ENCODE measurements around the gene SULT2A1. TPM values are rescaled to one million over a fixed set of nuclear protein-coding genes. Genes with fewer than 3 reads are reported as not detected.
"Not testable (repeated sequence)": the region's sequence is repeated elsewhere in the genome, so short reads cannot be mapped to it uniquely, and the experiment has no call there.

The SULT2A1 gene
- total RNA-seq, 1 donor from 2014 or later = 347 TPM

DNA sequence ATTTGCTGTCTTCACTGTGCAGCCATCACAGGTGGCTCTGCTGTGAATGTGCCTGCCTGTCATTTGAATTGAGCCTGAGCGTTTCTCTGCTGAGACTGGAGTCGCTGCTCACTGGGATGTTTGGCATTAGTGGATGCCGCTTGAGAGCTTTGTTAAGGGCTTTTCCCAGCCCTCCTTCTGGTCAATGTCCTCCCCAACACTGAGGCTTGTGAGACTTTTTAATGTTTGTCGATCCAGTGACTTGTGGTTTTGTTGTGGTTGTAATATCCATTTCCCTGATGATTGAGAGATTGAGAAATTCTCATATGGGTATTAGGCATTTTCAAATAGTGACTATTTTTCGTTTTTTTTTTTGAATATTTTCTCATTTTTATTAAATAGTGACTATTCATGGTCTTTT lies 24.5 kb downstream of the SULT2A1 start:
- DNase-seq (ENCODE audit: low spot score) (no peak), ATAC-seq (peak; percentile 31)

DNA sequence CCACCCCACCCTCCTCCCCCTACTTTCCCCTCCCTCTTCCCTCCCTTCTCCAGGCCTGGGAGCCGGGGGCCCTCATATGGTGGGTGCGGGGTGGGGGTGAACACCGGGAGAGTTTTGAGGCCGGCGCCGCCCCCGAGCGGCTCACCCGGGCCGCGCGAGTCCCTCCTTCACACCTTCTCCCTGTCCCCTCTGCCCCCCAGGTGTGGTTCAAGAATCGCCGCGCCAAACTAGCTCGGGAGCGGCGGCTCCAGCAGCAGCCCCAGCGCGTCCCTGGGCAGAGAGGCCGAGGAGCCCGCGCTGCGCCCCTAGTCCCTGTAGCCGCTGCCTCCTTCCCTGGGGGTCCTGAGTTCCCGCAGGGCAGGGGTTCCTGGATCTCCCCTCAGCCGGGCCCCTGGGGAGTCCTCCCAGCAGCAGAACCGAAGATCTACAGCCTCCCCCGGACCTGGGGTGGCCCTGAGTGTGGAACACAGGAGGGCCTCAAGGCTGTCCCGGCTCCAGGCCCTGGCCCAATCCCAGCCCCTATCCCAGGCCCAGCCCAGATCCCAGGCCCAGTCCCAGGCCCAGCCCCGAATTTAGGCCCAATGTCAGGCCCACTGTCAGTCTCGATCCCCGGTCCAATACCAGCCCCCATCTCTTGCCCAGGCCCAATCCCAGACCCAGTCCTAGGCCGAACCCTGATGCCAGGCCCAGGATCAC lies 25.4 kb downstream of the SULT2A1 start:
- ATAC-seq (peak; percentile 55), DNase-seq (ENCODE audit: low spot score) (no peak)

DNA sequence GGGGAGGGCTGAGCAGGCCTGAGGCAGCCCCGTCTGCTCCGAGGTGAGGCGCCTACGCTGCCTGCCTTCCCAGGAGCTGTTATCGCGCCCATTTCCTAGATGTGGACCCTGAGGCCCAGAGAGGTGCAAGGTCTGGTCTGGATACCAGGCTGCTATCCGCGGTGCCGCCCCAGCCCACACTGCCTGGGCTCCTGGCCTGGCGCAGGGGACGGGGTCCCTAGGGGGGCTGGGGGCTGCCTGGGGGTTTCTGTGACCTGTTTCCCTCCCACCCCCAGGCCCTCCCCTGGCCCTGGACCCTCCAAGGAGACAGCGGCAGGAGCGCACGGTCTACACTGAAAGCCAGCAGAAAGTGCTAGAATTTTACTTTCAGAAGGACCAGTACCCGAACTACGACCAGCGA lies 26.3 kb downstream of the SULT2A1 start:
- ATAC-seq; DNase-seq (ENCODE audit: low spot score): not testable (repeated sequence)

DNA sequence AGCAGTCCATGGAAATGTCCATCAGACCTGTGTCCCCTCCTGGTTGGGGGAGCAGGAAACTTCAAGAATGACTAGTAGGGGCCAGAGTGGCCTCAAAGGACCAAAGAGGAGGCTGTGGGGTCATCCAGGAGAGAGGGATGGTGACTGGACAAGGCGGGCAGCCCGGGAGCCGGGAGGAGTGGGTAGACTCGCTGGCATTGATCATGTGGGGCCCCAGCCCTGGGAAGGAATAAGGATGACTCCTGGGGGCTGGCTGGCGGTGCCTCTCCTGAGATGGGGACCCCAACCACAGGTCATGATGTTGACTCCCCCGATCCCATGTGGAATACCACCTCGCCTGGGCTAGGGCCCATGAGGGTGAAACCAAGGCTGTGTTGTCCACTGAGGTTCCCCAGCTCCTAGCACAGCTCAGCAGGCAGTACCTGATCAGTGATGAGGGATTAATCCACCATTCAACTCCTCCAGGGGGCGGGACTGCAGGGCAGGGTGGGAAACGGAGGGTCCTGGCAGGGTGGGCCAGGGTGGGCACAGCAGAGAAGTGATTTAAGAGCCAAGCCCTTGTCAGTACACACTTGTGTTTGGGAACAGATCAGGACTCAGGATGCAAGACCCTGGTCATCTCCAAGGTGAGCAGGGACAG lies 27.3 kb downstream of the SULT2A1 start, which contains the start of gene TPRX2:
TPRX2 (plus strand) TSS at position 590 of the 640 bp plus-strand sequence; CDS start at position 602, 12 bp downstream.
- ATAC-seq; DNase-seq (ENCODE audit: low spot score): not testable (repeated sequence)

DNA sequence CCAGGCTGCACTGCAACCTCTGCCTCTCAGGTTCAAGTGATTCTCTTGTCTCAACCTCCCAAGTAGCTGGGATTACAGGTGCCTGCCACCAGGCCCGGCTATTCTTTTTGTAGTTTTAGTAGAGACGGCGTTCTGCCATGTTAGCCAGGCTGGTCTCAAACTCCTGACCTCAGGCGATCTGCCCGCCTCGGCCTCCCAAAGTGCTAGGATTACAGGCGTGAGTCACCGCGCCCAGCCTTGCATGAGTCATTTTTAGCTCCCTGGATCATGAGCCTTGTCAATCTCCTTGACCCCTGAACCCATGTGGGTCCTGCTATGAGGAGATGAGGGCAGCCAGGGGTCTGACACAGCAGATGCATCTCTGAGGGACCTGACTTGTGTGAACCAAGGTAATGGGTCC lies 27.9 kb downstream of the SULT2A1 start:
- DNase-seq (ENCODE audit: low spot score); ATAC-seq: not testable (repeated sequence)

DNA sequence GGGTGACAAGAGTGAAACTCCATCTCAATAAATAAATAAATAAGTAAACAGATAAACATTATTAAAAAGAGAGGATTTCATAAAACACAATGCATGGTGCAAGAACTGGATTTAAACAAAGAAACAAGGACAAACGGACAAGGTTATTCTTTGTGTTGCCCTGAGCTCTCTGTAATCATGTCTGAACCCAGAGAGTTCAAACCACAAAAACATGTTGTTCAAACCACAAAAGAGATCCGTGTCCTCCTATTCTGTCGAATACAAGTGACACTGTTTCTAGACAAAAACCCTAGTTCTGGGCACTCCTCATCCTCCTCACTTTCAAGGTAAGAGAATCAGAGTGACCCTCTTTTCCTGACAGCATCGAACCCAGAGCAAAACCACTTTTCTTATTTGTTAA lies 31.7 kb downstream of the SULT2A1 start:
- no peak for ATAC-seq
- no peak for DNase-seq (ENCODE audit: low spot score)

DNA sequence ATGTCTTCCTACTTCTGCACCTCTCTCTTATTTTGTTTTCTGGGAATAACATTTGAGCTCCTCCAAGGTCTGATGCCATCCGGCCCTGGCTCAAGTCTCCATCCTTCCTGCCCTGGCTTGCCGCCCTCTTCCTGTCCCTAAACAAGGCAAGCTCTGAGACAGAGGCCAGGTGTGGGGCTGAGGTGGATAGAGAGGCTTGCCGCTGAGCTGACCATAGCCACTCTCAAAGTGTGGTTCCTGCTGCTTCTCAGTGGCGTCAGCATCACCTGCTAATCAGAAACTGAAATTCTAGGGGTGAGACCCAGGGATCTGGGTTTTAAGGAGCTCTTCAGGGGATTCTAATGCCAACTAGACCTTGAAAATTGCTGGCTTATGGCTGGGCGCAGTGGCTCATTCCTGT lies 33.1 kb downstream of the SULT2A1 start:
- DNase-seq (ENCODE audit: low spot score) = no peak
- no peak for ATAC-seq

DNA sequence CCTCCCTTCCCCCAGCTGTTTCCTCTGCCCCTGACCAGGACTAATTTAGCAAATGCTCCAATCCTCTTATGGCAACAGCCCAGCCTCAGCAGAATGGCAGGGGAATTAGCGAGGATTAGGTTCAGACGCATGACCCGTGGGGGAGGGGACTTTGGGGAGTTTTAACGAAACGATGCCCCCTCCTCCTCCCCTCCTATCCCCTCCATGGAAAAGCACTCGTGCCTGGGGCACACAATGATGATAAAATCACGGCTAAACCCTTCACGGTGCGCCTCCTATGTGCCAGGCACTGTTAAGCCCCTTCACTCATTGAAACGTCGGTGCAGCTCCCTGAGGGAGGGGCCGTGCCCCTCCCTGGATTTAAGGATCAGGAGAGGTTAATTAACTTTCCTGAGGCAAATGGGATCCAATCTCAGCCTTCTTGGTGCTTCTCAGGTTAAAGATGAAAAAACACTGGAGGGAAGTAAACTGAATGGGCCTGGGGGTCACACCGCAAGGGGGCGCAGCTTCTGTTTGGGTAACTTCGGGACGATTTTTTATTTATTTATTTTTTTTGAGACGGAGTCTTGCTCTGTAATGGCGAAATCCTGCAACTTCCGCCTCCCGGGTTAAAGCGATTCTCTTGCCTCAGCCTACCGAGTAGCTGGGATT lies 37.2 kb downstream of the SULT2A1 start:
- DNase-seq (ENCODE audit: low spot score) (no peak), ATAC-seq (peak; percentile 19)

DNA sequence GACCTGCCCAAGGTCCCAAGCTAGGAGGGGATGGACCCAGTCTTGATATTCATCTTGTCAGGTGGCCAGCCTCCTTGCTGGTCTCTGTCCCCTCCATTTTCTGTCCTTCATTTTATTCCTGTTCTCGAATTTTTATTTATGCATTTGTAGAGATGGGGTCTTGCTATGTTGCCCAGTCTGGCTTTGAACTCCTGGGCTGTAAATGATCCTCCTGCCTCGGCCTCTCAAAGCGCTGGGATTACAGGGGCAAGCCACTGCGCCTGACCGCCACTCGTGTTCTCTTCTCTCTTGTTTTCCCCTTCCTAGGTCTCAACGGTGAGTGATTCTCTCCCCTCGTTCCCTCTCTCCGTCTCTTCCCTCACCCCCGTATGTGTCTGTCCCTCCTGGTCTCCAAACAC lies 37.7 kb downstream of the SULT2A1 start:
- ATAC-seq (no peak), DNase-seq (ENCODE audit: low spot score) (no peak)

DNA sequence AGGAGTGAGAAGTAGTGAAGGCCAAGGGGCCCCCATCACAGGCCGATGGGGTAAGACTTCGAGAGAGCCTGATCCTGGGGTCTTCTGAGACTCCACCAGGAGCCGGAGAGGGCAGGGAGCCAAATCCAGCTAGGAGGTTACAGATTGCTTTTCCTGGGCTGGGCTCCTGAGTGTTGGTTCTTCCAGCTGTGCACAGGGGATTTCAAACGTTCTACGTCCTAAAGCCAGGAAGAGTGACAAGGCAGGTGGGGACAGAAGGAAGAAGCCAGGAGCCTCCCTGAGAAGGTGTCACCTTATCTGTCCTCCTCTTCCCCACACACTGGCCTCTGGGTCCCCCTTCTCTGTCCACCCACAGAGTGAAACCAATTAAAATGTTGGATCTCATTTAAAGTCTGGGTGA lies 43.2 kb downstream of the SULT2A1 start:
- ATAC-seq = no peak
- DNase-seq (ENCODE audit: low spot score) = no peak

DNA sequence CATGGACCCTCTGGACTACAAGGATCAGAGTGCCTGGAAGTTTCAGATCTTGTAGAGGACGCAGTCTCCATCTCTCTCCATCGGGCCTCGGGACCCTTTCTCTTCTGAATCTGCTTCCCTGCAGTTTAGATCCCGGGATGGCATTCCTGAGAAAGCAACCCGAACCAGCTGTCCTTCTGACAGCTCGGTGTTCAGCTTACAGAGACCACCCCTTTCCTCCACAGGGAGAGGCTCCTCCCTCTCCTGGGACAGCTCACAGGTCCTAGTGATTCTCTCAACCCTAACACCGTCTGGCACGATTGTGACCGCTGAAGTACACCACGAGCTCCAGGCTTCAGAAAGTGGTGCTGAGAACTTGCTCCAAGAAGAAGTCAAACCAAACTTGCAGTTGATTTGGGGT lies 46.2 kb downstream of the SULT2A1 start:
- no peak for DNase-seq (ENCODE audit: low spot score)
- ATAC-seq = no peak

DNA sequence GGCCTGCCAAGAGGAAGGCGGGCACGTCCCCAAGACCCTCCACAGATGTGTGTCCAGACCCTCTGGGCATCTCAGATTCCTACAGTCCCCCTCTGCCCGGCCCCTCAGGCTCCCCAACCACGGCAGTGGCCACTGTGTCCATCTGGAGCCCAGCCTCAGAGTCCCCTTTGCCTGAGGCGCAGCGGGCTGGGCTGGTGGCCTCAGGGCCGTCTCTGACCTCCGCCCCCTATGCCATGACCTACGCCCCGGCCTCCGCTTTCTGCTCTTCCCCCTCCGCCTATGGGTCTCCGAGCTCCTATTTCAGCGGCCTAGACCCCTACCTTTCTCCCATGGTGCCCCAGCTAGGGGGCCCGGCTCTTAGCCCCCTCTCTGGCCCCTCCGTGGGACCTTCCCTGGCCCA lies 46.7 kb downstream of the SULT2A1 start:
- DNase-seq (ENCODE audit: low spot score) (no peak), ATAC-seq (no peak)

DNA sequence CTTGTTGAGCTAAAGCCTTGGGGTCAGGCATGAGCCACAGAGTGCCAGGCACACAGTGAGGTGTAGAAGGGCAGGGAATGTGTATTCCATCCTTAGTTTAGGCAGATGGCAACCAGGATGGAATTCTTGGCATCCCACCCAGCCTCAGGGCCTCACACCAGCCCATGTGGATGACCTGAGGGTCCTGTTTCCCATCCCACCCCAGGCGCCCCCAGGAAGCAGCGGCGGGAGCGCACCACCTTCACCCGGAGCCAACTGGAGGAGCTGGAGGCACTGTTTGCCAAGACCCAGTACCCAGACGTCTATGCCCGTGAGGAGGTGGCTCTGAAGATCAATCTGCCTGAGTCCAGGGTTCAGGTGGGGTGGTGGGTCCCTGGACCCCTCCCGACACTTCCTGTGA lies 50.1 kb downstream of the SULT2A1 start:
- DNase-seq (ENCODE audit: low spot score) (no peak), ATAC-seq (no peak)

DNA sequence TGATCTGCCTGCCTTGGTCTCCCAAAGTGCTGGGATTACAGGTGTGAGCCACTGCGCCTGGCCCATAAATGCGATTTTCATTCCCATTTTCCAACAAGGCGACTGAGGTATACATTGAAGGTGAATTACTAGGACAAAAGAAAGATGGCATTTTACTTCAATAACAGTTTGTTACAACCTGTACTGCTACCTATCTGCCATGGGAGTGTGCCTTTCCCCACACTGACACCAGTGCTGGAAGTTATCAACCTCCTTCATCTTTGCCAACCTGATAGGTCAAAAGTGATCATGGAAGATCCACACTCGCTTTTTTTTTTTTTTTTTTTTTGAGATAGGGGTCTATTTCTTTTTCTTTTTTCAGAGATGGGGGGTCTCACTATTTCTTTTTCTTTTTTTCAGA lies 53.4 kb downstream of the SULT2A1 start:
- DNase-seq (ENCODE audit: low spot score) (no peak), ATAC-seq (no peak)

DNA sequence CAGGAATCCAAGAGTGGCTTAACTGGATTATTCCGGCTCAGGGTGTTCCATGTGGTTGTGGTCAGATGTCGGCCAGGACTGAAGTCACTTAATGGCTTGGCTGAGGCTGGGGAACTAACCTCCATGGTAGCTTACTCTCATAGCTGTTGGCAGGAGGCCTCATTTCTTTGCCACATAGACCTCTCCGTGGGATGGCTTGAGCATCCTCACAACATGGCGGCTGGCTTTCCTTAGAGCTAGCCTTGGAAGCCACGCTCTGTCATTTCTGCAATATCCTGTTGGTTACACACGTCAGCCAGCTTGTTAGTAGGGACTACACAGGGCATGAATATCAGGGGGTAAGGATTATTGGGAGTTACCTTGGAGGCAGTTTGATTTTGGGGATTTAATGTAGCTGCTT lies 59.3 kb downstream of the SULT2A1 start:
- ATAC-seq = no peak
- no peak for DNase-seq (ENCODE audit: low spot score)

DNA sequence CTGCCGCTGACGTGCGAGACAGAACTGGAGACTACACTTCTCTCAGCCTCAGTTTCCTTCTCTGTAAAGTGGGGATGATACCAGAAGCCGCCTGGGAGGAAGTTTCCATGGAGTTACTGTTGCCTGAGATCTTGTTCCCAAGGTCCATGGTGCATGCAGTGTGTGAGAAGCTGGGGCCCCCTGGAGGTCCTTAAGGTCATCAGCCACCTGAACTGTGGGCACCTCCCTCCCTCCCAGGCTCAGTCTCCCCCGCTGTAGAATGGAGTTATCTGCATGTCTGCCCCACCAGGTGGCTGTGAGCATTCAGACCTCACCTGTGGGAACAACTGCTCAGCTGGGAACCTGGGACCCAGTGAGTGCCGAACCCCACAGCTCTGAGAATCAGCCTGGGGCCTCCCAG lies 61.7 kb downstream of the SULT2A1 start:
- DNase-seq (ENCODE audit: low spot score) = no peak
- ATAC-seq = no peak

DNA sequence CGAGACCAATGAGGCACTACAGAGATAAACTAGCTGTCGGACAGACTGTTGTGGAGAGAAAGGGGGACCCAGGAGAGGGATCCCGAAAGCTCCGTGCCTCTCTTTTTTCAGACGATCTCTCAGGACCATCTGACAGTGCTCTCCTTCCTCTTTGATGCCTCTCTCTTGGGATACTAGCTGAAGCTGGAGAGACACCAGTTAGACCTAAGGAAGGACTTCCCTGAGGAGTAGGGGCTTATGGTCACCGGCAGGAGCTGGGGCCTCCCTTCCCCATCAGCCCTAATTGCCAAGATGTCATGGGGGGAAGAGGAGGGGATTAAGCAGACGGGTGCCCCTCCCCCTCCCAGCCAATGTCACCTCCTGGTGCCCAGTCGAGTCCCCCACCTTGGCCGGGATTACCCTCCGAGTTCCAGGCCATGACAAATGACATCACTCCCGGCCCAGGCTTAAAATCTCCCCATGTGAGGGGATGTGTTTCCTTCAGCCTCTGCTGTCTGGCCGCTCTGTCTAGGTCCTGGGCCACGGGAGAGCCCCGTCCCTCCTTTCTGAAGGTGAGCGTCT lies 64.6 kb downstream of the SULT2A1 start, which contains the start of gene CRX:
CRX (plus strand) TSS at position 478 of the 561 bp plus-strand sequence. CDS start 12,507 bp downstream, outside the sequence.
- ATAC-seq (no peak), DNase-seq (ENCODE audit: low spot score) (no peak)
